Measurements from ENCODE around the gene SMIM20. TPM values are rescaled to one million over a fixed set of nuclear protein-coding genes. Genes with fewer than 3 reads are reported as not detected.

The SMIM20 gene
- total RNA-seq, 2 experiments from 2014 or later, result 11.5 to 14.4 TPM

DNA sequence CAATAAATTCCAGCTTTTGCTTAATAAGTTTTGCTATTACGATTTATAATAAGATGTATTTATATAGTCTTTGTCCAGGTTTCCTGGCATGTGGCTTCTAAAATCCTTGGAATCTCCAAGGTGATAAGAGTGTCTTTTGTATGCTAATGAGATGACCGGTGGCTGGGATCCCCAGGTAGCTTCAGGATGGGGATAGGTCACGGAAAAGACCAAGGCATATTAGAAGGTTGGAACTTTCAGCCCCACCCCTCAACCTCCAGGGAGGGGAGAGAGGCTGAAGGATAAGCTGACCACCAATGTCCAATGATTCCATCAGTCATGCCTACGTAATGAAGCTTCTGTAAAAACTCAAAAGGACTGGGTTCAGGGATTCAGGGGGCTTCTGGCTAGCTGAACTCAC lies 41.7 kb downstream of the SMIM20 start:
- Mint-ChIP-seq H3K4me1 (peaks cover 17% of the 10 kb centered on the region), H3K9me3 (no peaks in the 10 kb centered on the region), H3K36me3 (ENCODE audit: low read depth) (no peaks in the 10 kb centered on the region), H3K27me3 (peaks cover 13% of the 10 kb centered on the region), H3K4me3 (no peak overlapping the region), H3K27ac (no peak overlapping the region)
- POLR2A ChIA-PET, result interaction anchor here (0.8 kb wide), 1 partner anchor 17 kb away, joined by 3 read pairs; no protein-coding TSS in a partner anchor
- DNase-seq, result no peak
- CTCF ChIA-PET, result interaction anchor here (1.6 kb wide), 1 partner anchor 32 kb away, joined by 6 read pairs; no protein-coding TSS in a partner anchor

DNA sequence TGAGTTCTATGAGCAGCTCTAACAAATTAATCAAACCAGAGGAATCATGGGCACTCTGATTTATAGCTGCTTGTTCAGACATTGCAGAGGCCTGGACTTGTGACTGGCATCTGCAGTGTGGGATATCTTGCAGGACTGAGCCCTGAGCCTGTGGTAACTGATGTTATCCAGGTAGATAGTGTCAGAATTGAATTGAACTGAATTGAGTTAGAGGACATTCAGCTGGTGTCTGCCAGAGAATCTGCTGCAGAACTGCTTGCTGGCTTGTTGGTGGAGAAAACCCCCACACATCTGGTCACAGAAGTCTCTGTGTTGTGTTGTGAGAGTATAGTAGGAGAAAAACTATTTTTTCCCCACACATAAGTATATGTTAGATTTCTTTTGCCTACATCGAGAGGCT lies 42.2 kb downstream of the SMIM20 start:
- POLR2A ChIA-PET, result interaction anchor here (0.8 kb wide), 1 partner anchor 18 kb away, joined by 3 read pairs; no protein-coding TSS in a partner anchor
- peaks cover 9% of the 10 kb centered on the region for H3K27me3 Mint-ChIP-seq
- CTCF ChIA-PET, result interaction anchor here (1.6 kb wide), 1 partner anchor 32 kb away, joined by 6 read pairs; no protein-coding TSS in a partner anchor

DNA sequence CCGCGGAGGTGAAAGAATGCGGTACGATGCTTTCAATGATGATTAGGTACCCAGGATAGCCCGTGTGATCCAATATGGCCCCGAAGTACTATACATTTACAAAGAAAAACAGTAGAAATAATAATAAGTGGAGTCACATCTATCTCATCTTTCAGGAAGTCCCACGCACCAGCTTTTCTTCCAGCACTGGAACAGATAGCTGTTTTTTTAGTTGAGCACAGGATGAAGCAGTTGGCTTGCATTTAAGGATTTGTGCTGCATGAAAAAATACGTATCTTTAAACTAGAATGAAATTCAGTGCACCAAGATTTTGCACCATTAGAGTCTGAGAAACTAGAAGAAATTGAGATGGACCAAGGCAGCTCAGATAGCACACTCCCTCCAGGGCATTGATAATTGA lies 44.1 kb downstream of the SMIM20 start:
- H3K9me3 Mint-ChIP-seq, result no peaks in the 10 kb centered on the region
- peaks cover 7% of the 10 kb centered on the region for H3K27me3 Mint-ChIP-seq
- no peaks in the 10 kb centered on the region for H3K36me3 Mint-ChIP-seq (ENCODE audit: low read depth)
- no peak for DNase-seq
- H3K4me3 Mint-ChIP-seq, result no peak overlapping the region
- H3K27ac Mint-ChIP-seq, result no peak overlapping the region
- POLR2A ChIA-PET, result no interaction called here
- CTCF ChIA-PET, result interaction anchor here (0.7 kb wide), 1 partner anchor 30 kb away, joined by 3 read pairs; no protein-coding TSS in a partner anchor
- peaks cover 6% of the 10 kb centered on the region for H3K4me1 Mint-ChIP-seq

More for the DNA sequence above, 42.2 kb downstream of the SMIM20 start:
- Mint-ChIP-seq H3K4me1 (peaks cover 14% of the 10 kb centered on the region), H3K4me3 (no peak overlapping the region), H3K27ac (no peak overlapping the region), H3K9me3 (no peaks in the 10 kb centered on the region), H3K36me3 (ENCODE audit: low read depth) (no peaks in the 10 kb centered on the region)
- DNase-seq, result no peak

DNA sequence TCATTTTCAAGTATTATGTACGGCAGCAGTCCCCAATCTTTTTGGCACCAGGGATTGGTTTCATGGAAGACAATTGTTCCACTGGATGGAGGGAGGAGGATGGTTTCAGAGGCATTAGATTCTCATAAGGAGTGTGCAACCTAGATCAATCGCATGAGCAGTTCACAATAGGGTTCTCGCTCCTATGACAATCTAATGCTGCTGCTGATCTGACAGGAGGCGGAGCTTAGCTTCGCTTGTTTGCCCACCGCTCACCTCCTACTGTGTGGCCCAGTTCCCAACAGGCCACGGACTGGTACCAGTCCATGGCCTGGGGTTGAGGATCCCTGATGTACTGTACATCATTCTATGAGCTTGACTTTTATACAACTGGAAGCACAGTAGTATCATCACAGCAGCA lies 48.4 kb downstream of the SMIM20 start:
- Mint-ChIP-seq H3K27me3 (peaks cover 8% of the 10 kb centered on the region), H3K27ac (no peak overlapping the region)
- CTCF ChIA-PET, result no interaction called here

DNA sequence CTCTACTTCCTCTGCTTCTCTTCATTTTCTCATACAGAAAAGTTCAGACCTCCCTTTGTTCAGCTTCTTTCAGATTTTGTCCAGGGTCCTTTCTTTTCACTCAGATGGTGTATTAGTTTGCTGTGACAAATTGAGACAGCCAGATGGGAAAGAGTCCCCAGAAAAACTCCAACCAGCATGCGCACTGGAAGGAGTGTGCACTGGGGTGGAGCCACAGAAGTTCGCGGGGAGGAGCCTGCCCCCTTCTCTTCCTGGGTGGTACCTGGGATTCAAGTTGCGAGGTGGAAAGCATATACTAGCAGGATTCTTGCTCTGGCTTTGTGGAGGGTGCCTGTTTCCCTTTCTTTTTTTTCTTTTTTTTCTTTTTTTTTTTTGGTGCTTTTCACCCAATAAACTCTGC lies 51.6 kb downstream of the SMIM20 start:
- Mint-ChIP-seq H3K27me3 (peaks cover 10% of the 10 kb centered on the region), H3K27ac (no peak overlapping the region), H3K4me1 (peaks cover 3% of the 10 kb centered on the region), H3K4me3 (no peak overlapping the region), H3K36me3 (ENCODE audit: low read depth) (no peaks in the 10 kb centered on the region), H3K9me3 (no peaks in the 10 kb centered on the region)
- DNase-seq, result no peak
- ChIA-PET CTCF (interaction anchor here (1.1 kb wide), 1 partner anchor 22 kb away, joined by 3 read pairs; no protein-coding TSS in a partner anchor), POLR2A (no interaction called here)

More for the DNA sequence above, 48.4 kb downstream of the SMIM20 start:
- DNase-seq, result no peak
- no peaks in the 10 kb centered on the region for H3K9me3 Mint-ChIP-seq
- H3K4me1 Mint-ChIP-seq, result no peaks in the 10 kb centered on the region
- no peak overlapping the region for H3K4me3 Mint-ChIP-seq
- POLR2A ChIA-PET, result no interaction called here
- no peaks in the 10 kb centered on the region for H3K36me3 Mint-ChIP-seq (ENCODE audit: low read depth)

DNA sequence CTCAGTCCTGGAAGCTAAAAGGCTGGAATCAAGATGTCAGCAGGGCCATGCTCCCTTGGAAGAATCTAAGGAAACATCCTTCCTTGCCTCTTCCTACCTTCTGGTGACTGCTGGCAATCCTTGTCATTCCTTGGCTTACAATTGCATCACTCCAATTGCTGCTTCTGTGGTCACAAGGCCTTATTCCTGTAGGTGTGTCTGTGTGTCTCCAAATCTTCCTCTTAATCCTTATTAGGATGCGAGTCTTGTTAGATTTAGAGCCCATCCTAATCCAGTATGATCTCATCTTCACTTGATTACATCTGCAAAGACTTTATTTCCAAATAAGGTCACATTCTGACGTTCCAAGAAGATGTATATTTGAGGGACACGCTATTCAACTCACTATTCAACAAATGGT lies 52.2 kb downstream of the SMIM20 start:
- Mint-ChIP-seq H3K36me3 (ENCODE audit: low read depth) (no peaks in the 10 kb centered on the region), H3K27ac (no peak overlapping the region), H3K9me3 (no peaks in the 10 kb centered on the region), H3K4me1 (peaks cover 3% of the 10 kb centered on the region), H3K27me3 (peaks cover 10% of the 10 kb centered on the region), H3K4me3 (no peak overlapping the region)
- ChIA-PET CTCF (interaction anchor here (1.1 kb wide), 1 partner anchor 22 kb away, joined by 3 read pairs; no protein-coding TSS in a partner anchor), POLR2A (no interaction called here)
- no peak for DNase-seq

DNA sequence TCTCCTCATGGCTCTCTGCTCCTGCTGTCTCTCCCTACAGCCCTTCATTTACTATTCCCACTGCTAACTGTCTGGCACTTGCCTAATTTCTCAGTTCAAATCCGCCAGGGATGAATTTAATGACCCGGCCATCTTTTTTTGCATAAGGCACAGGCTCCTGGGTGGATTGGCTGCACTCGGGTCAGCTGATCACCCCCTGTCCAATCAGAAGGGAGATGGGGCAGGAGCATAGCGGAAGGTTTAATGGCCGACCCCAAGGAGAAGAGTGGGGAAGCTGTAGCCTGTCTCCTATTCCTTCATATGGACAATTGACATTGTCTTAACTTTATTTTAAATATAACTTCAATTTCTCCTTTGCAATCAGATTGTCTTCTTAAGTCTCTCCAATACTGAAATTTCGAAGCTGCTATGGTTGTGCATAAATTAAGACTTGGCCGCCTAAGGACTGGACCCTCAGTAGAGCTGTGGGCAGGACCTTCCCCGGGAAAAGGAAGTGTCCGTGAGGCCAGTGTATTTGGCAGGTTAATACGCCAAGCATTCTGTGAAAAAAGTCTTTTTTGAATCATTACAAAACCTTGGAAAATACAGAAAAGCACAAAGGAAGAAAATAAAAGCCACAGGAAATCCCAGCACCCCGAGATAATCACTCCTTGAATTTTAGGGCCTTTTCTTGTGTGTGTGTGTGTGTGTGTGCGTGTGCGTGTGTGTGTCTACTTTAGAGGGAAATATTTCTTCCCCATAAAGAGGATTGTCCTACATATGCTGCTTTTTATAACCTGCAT lies 55.5 kb downstream of the SMIM20 start:
- POLR2A ChIA-PET, result no interaction called here
- no peak for DNase-seq
- H3K4me1 Mint-ChIP-seq, result peaks cover 3% of the 10 kb centered on the region
- H3K27me3 Mint-ChIP-seq, result peaks cover 9% of the 10 kb centered on the region
- no peaks in the 10 kb centered on the region for H3K36me3 Mint-ChIP-seq (ENCODE audit: low read depth)
- no peak overlapping the region for H3K27ac Mint-ChIP-seq
- no peaks in the 10 kb centered on the region for H3K9me3 Mint-ChIP-seq
- CTCF ChIA-PET, result interaction anchor here (1.0 kb wide), 1 partner anchor 19 kb away, joined by 4 read pairs; no protein-coding TSS in a partner anchor
- H3K4me3 Mint-ChIP-seq, result no peak overlapping the region

DNA sequence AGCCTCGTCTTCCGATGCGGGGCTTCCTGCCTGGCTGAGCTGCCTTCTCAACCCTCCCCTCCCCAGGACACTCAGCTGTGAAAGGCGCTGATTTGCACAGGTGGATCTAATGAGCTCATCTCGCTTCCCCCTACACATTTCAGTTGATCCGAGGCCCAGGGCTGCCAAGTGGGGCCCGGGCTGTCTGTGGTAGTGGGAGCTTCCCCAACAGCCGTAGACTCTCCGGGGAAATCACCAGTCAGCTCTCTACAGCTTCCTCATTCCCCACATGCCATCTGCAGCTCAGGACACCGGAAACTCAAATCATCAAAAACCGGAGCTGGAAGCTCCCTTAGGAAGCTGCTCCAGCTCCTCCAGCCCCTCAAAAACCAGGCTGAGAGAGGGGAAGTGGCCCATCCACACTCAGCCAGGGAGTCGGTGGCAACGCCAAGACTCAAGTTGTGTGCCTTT lies 56.2 kb downstream of the SMIM20 start:
- ChIA-PET POLR2A (no interaction called here), CTCF (interaction anchor here (1.0 kb wide), 1 partner anchor 18 kb away, joined by 4 read pairs; no protein-coding TSS in a partner anchor)
- Mint-ChIP-seq H3K27me3 (peaks cover 8% of the 10 kb centered on the region), H3K27ac (no peak overlapping the region), H3K4me3 (no peak overlapping the region), H3K9me3 (no peaks in the 10 kb centered on the region), H3K4me1 (peaks cover 3% of the 10 kb centered on the region), H3K36me3 (ENCODE audit: low read depth) (no peaks in the 10 kb centered on the region)
- DNase-seq, result no peak

DNA sequence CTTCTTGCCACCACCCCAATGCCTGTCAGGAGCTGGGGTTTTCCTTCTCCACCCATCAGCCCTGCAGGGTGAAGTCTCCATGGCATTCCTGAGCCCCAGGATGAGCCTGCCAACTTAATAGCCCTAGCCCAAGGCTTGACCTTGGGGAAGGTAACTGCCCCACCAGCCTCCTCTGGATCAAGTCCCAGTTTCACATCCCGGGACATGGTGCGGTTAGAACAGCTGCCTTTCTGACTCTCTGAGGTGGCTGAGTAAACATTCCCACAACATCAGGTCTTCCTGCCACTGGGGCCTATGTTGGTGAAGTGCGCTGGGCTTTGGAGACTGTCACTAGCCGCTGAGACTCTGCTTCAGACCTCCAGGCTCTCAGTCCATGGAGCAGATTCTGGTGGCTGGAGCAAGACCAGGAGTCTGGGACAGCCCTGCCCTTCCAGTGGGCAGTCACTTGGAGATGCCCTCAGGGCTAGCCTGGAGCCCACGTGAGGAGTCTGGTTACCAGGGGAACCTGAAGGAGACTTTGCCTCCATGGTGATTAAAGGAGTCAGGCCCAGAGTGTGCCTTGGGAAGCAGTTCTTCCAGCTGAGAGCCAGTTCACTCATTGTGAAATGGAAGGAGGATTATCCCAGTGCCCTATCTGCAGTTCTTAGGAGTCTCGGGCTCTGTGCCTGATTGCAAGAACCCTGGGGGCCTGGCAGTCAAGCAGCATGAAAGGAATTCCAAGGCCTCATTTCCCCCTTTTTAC lies 56.8 kb downstream of the SMIM20 start:
- Mint-ChIP-seq H3K4me1 (peaks cover 3% of the 10 kb centered on the region), H3K27ac (no peak overlapping the region), H3K9me3 (no peaks in the 10 kb centered on the region), H3K4me3 (no peak overlapping the region), H3K36me3 (ENCODE audit: low read depth) (no peaks in the 10 kb centered on the region), H3K27me3 (peaks cover 5% of the 10 kb centered on the region)
- DNase-seq, result no peak
- POLR2A ChIA-PET, result no interaction called here
- CTCF ChIA-PET, result interaction anchor here (1.0 kb wide), 1 partner anchor 17 kb away, joined by 4 read pairs; no protein-coding TSS in a partner anchor

DNA sequence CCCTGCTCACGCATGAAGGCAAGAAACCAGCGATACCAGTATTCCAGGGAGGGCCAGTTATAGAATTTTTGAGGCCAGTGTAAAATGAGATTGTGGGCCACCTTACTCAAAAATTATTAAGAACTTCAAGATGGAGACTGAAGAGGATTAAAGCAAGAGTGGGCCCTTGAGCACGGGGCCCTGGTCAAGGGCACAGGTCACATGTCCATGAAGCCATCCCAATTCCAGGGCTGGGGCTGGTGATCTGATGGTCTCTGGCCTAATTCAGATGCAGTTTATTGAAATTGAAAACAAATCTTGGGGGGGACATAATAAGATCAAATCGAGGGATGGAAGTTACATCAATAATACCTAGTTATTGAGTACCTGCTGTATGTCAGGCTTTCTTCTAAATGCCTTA lies 58.3 kb downstream of the SMIM20 start:
- Mint-ChIP-seq H3K27ac (no peak overlapping the region), H3K36me3 (ENCODE audit: low read depth) (no peaks in the 10 kb centered on the region), H3K27me3 (peaks cover 5% of the 10 kb centered on the region), H3K4me3 (no peak overlapping the region), H3K4me1 (peaks cover 3% of the 10 kb centered on the region), H3K9me3 (no peaks in the 10 kb centered on the region)
- CTCF ChIA-PET, result no interaction called here
- POLR2A ChIA-PET, result no interaction called here
- no peak for DNase-seq

DNA sequence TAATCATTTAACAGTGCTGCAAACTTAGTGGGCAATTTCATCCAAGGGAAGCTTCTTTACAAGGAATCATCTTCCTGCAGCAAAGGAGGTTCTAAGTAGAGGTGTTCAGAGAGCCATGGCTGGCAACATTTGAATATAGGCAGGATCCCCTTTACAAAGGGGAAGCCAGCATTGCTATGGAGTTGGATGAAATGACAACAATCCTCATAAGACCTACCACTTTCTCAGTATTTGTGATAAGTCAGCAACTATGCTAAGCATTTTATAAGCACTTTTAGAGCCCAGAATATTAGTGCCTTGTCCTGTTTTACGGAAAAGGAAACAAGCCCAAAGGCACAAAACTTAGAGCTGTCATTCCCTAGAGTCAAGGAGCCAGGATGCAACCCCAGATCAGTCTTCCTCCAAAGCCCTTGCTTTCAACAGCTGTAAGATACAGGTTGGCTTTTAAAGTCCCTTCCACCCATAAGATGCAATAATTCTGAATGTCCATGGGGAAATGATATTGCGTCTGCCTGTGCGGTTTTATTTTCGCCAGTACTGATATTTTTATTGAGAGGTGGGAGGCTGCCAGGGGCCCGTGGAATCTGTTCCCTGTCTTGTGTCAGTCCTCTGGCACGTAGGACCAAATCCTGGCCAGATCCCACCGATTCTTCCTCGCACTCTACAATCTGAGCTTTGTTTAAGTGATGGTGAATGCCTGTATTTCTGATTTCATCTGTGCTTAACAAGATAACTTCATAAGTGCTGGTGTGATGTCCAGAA lies 59.1 kb downstream of the SMIM20 start:
- Mint-ChIP-seq H3K4me3 (no peak overlapping the region), H3K27me3 (peaks cover 5% of the 10 kb centered on the region)

DNA sequence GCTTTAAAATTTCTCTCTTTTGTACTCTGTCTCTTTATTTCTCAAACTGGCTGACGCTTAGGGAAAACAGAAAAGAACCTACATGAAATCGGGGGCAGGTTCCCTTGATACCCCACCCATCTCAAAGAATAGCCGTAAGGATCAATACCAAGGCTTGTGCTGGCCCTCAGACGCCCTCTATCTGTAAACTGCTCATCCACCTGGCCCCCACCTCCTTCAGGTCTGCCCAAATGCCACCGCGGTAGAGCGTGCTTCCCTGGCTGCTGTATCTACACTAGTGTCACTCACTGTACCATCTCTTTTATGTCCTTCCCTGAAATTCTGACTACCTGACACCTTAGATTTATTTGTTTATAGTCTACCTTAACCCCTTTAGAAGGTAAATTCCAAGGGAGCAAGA lies 62.8 kb downstream of the SMIM20 start:
- ChIA-PET POLR2A (no interaction called here), CTCF (interaction anchor here (1.8 kb wide), 1 partner anchor 11 kb away, joined by 6 read pairs; no protein-coding TSS in a partner anchor)
- Mint-ChIP-seq H3K9me3 (no peaks in the 10 kb centered on the region), H3K36me3 (ENCODE audit: low read depth) (no peaks in the 10 kb centered on the region), H3K4me3 (no peak overlapping the region), H3K27ac (no peak overlapping the region), H3K4me1 (no peaks in the 10 kb centered on the region), H3K27me3 (no peaks in the 10 kb centered on the region)
- no peak for DNase-seq

More for the DNA sequence above, 59.1 kb downstream of the SMIM20 start:
- Mint-ChIP-seq H3K27ac (no peak overlapping the region), H3K9me3 (no peaks in the 10 kb centered on the region), H3K36me3 (ENCODE audit: low read depth) (no peaks in the 10 kb centered on the region), H3K4me1 (peaks cover 3% of the 10 kb centered on the region)
- DNase-seq, result no peak
- ChIA-PET CTCF (interaction anchor here (2.0 kb wide), 1 partner anchor 15 kb away, joined by 9 read pairs; no protein-coding TSS in a partner anchor), POLR2A (no interaction called here)

Measured in activated CD4-positive, alpha-beta memory T cell treated with anti-CD3 and anti-CD28 coated beads, Interleukin-2, amount 10 ng/mL, durations not matched to agents 7 days and 5 days (primary cell).